Tibial artery (tissue), 4 donors: ENCODE measurements around the gene NR2F1-AS1.
A peak's percentile ranks its signal among the peaks of the same experiment; 100 is the strongest.

Source experiments
- DNase-seq, 2 donors: peaks; one replicate each; pipeline ENCODE4 v3.0.0-alpha.2; 2019
- H3K27ac ChIP-seq, 2 donors: fragments of 200-600 bp; sonication (generic) in 1 of 2; 1 replicate in 1 of 2; 2 replicates in 1 of 2; pipeline ENCODE4 v1.5.1; 2018 to 2019; ENCODE audit warnings: mild to moderate bottlenecking in 1 of 2
- H3K27me3 ChIP-seq, 2 donors: fragments of 200-600 bp; sonication (generic) in 1 of 2; one replicate each; pipeline versions ENCODE4 v1.5.1 to v1.6.0; 2016 to 2019
- H3K36me3 ChIP-seq, 3 donors: fragments of 200-600 bp; sonication (generic) in 2 of 3; one replicate each; pipeline ENCODE4 v1.5.1; 2016 to 2019; ENCODE audit warnings: mild to moderate bottlenecking in 2 of 3
- H3K4me1 ChIP-seq, 4 donors: fragments of 200-600 bp; sonication (generic) in 2 of 4; 1 replicate in 3 of 4; 2 replicates in 1 of 4; pipeline ENCODE4 v1.5.1; 2016 to 2019
- H3K4me3 ChIP-seq, 2 donors: fragments of 200-600 bp; sonication (generic) in 1 of 2; 1 replicate in 1 of 2; 2 replicates in 1 of 2; pipeline ENCODE4 v1.5.1; 2018 to 2019; ENCODE audit warnings: mild to moderate bottlenecking in 2 of 2
- H3K9me3 ChIP-seq, 3 donors: fragments of 200-600 bp; sonication (generic) in 1 of 3; one replicate each; pipeline ENCODE4 v1.5.1; 2016 to 2019
- intact Hi-C: fragments of 100-400 bp; cut with DNase I; formaldehyde crosslinking; loops from one replicate; pipeline ENCODE4 v1.15.0; 2023; ENCODE audit warnings: low total_unique reads
- TF ChIP-seq, protein P1 (sequence below), 2 experiments: fragments of 200-600 bp in 1 of 2; fragments of 450-650 bp in 1 of 2; IDR thresholded peaks; one replicate each; pipeline ENCODE4 v1.5.1; 2017 to 2019; ENCODE audit warnings: antibody characterized with exemption in 2 of 2, mild to moderate bottlenecking in 1 of 2, moderate library complexity in 1 of 2

Gene NR2F1-AS1

DNA sequence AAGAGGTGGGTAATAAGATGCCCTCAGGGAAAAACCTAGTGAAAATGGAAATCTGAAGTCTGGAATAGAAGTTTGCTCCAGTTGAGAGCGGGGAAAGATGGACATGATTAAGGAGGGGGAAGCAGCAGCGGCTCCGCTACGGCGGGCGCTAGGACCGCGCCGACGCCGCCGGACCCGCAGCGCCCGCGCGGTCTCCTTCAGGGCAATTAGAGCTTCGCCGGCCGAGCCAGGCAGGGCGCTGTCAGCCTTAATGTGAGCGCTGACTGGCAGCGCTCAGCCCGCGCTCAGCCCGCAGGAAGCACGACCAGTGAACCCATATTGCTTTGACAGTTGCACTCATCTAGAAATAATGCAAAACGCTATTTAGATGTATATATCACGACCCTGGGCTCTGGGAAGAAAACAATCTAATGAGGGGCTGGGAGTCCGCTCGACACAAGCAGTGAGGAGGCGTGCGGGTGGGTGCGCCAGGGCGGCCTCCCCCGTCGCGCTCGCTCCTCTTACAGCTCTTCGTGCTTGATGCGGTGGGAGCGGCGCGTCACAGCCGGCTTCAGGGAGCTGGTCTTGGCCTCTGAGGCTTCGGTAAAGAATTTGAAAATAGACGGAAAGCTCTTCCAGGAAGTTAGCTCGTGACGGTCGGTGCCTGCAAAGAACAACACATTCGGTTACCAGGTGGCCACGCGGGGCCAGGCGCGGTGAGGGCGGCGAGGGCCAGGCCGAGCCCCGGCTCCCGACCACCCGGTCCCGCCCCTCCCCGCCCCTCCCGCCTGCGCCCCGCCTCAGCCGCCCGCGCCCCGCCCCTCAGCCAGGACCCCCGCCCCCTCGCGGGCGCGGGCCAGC is 39.7 kb upstream of the NR2F1-AS1 start:
- no peaks in the 10 kb centered on the region for H3K27me3 ChIP-seq
- H3K36me3 ChIP-seq: no peaks in the 10 kb centered on the region
- H3K4me1 ChIP-seq: peaks cover 0 to 6% (median 0%) of the 10 kb centered on the region in 4 donors
- DNase-seq: peak; percentile 65 to 74
- H3K27ac ChIP-seq: peak overlapping the region; percentile 75 to 84
- H3K4me3 ChIP-seq: peak overlapping the region; percentile 61 to 82
- TF ChIP-seq, protein P1, sequence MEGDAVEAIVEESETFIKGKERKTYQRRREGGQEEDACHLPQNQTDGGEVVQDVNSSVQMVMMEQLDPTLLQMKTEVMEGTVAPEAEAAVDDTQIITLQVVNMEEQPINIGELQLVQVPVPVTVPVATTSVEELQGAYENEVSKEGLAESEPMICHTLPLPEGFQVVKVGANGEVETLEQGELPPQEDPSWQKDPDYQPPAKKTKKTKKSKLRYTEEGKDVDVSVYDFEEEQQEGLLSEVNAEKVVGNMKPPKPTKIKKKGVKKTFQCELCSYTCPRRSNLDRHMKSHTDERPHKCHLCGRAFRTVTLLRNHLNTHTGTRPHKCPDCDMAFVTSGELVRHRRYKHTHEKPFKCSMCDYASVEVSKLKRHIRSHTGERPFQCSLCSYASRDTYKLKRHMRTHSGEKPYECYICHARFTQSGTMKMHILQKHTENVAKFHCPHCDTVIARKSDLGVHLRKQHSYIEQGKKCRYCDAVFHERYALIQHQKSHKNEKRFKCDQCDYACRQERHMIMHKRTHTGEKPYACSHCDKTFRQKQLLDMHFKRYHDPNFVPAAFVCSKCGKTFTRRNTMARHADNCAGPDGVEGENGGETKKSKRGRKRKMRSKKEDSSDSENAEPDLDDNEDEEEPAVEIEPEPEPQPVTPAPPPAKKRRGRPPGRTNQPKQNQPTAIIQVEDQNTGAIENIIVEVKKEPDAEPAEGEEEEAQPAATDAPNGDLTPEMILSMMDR (IDR thresholded peaks at IDR 0.05): no peak
- intact Hi-C loops: no loop called here
- H3K9me3 ChIP-seq: no peaks in the 10 kb centered on the region

DNA sequence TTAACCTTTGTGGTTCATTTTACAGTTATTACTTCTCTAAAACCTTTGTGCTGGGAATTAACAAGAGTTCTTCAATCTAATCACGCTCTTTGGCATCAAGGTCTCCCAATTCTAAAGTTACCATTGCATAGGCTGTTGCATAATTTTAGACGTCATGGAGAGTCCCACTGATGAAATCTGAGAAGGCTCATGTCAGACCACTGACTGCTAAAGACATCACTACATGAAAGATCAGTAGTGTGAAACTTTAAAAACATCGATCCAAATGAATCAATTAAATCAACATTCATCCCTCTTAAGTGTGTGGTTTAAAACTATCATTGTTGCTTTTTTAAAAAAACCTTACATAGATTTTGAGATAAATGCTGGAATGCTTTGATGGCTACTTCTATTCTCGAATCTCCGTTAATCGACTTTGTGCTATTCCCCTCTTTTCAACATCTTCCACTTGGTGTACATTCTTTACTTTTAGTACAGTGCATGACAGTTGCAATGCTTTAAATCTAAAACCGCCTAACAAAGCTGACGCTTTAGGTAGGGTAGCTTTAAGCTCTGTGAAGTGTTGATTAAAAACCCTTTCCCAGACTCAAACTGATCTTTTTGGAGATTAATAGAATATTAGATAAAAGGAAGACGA is 35.6 kb upstream of the NR2F1-AS1 start:
- intact Hi-C loops: no loop called here
- Histone ChIP-seq H3K36me3 (no peaks in the 10 kb centered on the region), H3K4me3 (no peak overlapping the region), H3K27me3 (peaks cover 8 to 30% of the 10 kb centered on the region in 2 donors), H3K27ac (no peak overlapping the region), H3K4me1 (peaks cover 0 to 14% (median 6%) of the 10 kb centered on the region in 4 donors), H3K9me3 (no peaks in the 10 kb centered on the region)
- TF ChIP-seq, protein P1 (IDR thresholded peaks at IDR 0.05): no peak
- DNase-seq: no peak

DNA sequence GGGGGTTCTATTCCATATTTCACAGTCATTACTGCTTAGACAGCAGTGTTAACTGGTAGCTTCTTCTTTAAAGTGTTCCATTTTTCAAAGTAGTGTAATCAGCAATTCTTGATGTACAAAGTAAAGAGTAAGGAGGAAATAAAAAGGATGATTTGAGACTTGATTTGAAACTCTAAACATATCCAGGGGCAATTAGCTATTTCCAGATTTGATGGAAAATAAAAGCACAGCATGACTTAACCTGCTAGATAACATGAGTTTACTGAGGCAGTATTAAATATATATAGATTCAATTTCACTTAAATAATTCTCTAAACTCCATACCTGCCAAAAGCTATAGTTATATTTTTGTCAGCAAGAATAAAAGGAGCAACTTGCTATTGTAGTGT is 31.8 kb upstream of the NR2F1-AS1 start:
- peaks cover 10 to 67% of the 10 kb centered on the region in 2 donors for H3K27me3 ChIP-seq
- no peaks in the 10 kb centered on the region for H3K9me3 ChIP-seq
- peaks cover 0 to 19% (median 8%) of the 10 kb centered on the region in 4 donors for H3K4me1 ChIP-seq
- intact Hi-C loops: loop anchor here (5.0 kb wide), 1 partner anchor 36 kb away; no protein-coding TSS in a partner anchor
- H3K36me3 ChIP-seq: no peaks in the 10 kb centered on the region
- DNase-seq: no peak
- TF ChIP-seq, protein P1 (IDR thresholded peaks at IDR 0.05): no peak
- H3K27ac ChIP-seq: no peak overlapping the region
- no peak overlapping the region for H3K4me3 ChIP-seq

DNA sequence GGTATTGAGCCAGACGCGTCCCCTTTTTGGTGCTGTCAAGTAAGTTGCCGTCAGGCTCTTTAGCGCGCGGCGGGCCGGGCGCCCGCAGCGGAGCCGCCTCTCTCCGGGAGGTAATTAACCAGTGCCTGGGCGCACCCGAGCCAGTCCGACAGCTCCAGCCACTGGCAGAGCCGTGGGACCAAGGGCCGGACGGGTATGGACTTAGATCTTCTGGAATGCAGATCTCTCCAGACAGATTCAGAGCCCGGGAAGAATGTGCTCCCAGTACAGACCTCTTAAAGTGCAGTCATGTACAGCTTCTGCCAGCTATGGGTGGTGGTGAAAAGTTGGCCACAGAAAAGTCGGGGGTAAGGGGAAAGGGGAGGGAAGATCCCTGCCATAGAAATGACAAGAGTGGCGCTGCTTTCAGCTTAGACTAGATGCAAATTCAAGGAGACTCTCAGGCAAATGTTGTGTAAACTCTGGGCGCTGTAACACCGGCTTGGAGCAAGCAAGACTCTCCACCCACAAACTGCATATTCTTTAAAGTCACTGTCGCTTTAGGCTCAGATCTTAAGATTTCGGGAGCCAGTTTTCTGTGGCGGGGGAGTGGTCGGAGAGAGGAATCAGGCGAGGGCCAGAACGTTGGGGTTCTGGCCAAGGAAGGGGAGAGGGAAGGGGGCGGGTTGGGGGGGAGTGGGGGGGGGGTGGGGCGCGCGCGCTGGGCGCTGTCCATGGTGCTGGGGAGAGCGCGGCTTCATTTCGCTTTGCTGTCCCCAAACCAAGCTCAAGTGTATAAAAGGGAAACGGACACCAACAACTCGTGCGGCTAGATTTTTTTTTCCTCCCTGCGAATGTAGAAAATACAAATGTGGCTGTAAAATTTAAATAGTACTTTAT is 31.2 kb upstream of the NR2F1-AS1 start:
- H3K27me3 ChIP-seq: peaks cover 10 to 72% of the 10 kb centered on the region in 2 donors
- H3K9me3 ChIP-seq: no peaks in the 10 kb centered on the region
- intact Hi-C loops: loop anchor here (5.0 kb wide), 1 partner anchor 35 kb away; no protein-coding TSS in a partner anchor
- H3K4me3 ChIP-seq: no peak overlapping the region
- DNase-seq: no peak
- H3K4me1 ChIP-seq: peaks cover 0 to 21% (median 13%) of the 10 kb centered on the region in 4 donors
- TF ChIP-seq, protein P1 (IDR thresholded peaks at IDR 0.05): no peak
- no peaks in the 10 kb centered on the region for H3K36me3 ChIP-seq
- no peak overlapping the region for H3K27ac ChIP-seq

DNA sequence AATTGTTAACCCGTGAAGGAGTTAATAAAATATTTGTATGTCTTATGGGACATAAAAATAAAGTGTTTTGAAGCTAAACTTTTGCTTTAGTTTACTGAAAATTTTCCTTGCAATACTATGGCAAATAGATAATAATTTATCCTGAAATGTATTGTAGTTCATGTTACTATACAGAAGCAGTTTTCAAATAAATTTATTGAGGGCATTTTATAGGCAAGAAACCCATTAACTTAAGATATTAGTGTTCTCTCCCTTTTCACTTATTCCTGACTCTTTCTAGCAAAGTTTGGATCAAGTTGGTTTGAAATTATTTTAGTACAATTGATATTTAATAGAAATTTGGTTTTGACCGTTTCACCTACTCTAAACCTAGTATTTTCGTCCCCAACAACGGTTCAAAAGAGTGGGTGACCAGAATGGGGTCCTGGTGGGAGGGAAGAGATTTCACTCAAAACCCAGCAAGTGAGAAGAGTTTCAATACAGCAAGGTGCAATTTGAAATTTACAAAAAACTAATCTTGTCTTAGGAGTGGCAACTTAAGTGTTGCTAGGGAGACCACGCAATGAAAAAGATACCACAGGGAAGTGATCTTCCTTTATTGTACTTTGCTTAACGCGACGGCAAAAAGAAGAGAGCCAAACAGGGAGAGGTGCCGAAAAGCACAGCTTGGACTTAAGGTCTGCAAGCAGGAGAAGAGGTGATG is 30.4 kb upstream of the NR2F1-AS1 start:
- H3K27me3 ChIP-seq: peaks cover 10 to 78% of the 10 kb centered on the region in 2 donors
- intact Hi-C loops: loop anchor here (5.0 kb wide), 1 partner anchor 34 kb away; no protein-coding TSS in a partner anchor
- DNase-seq: no peak
- H3K4me1 ChIP-seq: peaks cover 0 to 21% (median 14%) of the 10 kb centered on the region in 4 donors
- H3K27ac ChIP-seq: no peak overlapping the region
- no peak overlapping the region for H3K4me3 ChIP-seq
- H3K9me3 ChIP-seq: no peaks in the 10 kb centered on the region
- H3K36me3 ChIP-seq: no peaks in the 10 kb centered on the region
- TF ChIP-seq, protein P1 (IDR thresholded peaks at IDR 0.05): no peak
